Measurements from ENCODE around the gene EPN1.

Gene EPN1

DNA sequence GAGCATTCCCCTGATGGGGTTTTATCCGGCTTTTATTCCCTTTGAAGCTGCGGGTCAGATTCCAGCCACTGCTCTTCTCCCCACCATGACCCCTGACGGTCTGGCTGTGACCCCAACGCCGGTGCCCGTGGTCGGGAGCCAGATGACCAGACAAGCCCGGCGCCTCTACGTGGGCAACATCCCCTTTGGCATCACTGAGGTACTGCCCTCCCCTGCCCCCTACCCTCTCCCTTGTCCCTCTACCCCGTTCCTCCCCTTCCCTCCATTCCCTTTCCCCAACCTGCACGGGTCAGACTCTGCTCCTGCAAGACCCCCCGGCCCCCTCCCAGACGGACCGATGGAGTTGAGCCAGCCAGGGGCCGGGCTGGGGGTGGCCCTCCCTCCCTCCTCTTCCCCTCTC, 14.0 kb upstream of the EPN1 start:
- DNase-seq (ENCODE audit: low read depth) = no peak

GRCh38 chr19:55661826-55662225, 13.2 kb upstream of the EPN1 start:
- no peak for DNase-seq (ENCODE audit: low read depth)

- no peak for DNase-seq (ENCODE audit: low read depth)
Measured at GRCh38 chr19:55663846-55664536, 11.0 kb upstream of the EPN1 start.

- no peak for DNase-seq (ENCODE audit: low read depth)
Measured at GRCh38 chr19:55666343-55667005, 8.6 kb upstream of the EPN1 start.

GRCh38 chr19:55667006-55667381, 8.0 kb upstream of the EPN1 start:
- DNase-seq (ENCODE audit: low read depth) = no peak

DNA sequence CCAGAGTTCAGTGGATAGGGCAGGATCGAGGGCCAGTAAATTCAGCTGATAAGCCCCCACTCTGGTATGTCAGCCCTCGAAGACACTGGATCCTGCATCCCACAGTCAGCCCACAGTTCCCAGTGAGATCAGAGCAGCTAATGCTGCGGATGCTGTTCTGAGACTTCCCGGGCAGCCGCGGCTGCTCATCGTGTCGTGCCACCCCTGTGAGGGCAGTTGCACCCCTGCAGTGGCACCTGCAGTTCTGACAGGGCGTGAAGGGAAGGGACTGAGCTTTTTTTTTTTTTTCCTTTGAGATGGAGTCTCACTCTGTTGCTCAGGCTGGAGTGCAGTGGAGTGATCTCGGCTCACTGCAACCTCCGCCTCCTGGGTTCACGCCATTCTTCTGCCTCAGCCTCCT, 7.5 kb upstream of the EPN1 start:
- no peak for DNase-seq (ENCODE audit: low read depth)

- no peak for DNase-seq (ENCODE audit: low read depth)
Measured at GRCh38 chr19:55667958-55668357, 7.1 kb upstream of the EPN1 start.

- DNase-seq (ENCODE audit: low read depth) = no peak
Measured at GRCh38 chr19:55668603-55669348, 6.2 kb upstream of the EPN1 start.

GRCh38 chr19:55669418-55670279, 5.4 kb upstream of the EPN1 start:
- no peak for DNase-seq (ENCODE audit: low read depth)

- no peak for DNase-seq (ENCODE audit: low read depth)
Measured at GRCh38 chr19:55670280-55671053, 4.6 kb upstream of the EPN1 start.

- DNase-seq (ENCODE audit: low read depth) = no peak
Measured at GRCh38 chr19:55671054-55671378, 4.0 kb upstream of the EPN1 start.

DNA sequence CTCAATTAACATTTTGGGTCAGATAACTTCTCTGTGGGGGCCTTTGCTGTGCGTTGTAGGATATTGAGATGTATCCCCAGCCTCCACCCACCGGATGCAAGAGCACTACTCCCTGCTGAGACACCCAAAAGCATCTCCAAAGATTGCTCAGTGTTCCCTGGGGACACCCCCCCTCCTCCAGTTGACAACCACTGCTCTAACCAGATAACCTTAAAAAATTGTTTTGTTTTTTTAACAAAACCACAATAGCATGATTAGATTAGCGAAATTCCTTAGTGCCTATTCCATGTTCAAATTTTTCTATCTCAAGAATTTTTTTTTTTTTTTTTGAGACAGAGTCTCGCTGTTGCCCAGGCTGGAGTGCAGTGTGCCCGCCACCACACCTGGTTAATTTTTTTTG, 2.6 kb upstream of the EPN1 start:
- DNase-seq (ENCODE audit: low read depth) = no peak

DNA sequence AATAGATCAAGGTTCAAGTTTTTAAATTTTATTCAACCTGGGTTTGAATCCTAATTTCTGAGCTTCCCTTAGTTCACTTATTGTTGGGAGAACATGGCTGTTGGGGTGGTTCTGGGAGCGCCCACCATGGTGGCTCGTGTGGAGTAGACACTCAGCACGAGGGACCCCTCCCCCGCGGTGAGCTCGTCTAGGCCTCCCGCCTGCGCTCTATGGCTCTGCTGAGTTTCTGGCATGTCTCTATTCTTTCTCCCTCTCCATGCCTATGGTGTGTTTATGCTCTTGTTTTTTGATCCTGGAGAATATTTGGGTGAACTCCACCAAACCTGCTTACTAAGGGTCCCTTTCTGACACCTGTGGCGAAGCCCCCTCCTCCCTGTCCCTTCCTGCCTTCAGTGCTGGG, 1.6 kb upstream of the EPN1 start:
- no peak for DNase-seq (ENCODE audit: low read depth)

DNA sequence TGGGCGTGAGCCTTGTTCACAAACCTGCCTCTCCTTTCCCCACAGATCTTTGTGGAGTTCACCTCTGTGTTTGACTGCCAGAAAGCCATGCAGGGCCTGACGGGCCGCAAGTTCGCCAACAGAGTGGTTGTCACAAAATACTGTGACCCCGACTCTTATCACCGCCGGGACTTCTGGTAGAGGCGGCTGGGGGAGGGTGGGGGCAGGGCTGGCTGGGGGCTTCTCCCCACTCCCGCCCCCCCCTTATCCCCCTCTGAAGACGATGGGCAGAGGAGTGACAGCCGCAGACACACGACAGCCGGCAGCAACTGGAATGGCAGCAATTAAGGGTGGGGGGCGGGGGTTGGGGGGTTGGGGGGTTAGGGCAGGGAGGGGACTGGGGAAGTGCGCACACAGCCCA, 1.1 kb upstream of the EPN1 start:
- no peak for DNase-seq (ENCODE audit: low read depth)

GRCh38 chr19:55674459-55674840, 576 bp upstream of the EPN1 start:
- DNase-seq (ENCODE audit: low read depth) = no peak

- DNase-seq (ENCODE audit: low read depth) = no peak
Measured at GRCh38 chr19:55675661-55676354, 782 bp downstream of the EPN1 start.

DNA sequence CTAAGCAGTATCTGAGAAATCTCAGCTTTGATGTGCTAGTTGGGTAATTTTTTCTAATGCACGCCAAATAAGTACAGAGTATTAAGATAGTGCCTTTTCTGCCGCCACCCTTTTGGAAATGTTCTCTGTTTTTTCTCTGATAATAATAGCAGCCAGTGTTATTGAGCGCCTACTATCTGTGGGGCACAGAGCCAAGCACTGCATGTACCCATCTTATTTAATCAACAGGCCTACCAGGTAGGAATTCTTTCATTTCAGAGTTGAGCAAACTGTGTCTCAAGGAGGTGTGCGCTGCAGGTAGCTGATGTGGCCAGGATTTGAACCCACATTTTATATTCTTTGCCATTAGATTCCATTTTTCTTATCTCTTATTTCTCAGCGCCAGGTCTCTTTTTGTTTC, 1.4 kb downstream of the EPN1 start:
- DNase-seq (ENCODE audit: low read depth) = no peak

GRCh38 chr19:55676889-55677505, 2.0 kb downstream of the EPN1 start:
- no peak for DNase-seq (ENCODE audit: low read depth)

DNA sequence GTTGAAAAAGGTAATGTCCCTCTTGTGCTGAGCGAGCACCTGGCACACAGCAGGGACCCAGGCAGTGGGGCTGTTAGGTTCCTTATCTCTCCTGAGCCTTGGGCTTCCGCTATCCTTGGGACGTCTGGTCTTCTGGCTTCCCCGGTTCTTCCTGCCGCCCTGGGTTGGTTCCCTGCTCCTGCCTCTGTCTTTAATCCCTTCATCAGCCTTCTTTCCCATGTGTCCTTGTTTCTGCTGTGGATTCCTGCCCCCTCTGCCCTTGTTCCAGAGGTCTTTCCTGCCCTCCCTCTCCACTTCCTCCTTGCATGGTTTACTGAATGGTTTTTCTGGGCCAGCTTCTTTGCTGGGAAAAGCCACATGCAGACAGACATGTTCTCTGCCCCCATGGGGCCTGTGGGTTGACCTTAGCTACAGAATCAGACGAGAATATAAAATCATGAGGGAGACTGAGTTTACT, 2.6 kb downstream of the EPN1 start:
- no peak for DNase-seq (ENCODE audit: low read depth)

DNA sequence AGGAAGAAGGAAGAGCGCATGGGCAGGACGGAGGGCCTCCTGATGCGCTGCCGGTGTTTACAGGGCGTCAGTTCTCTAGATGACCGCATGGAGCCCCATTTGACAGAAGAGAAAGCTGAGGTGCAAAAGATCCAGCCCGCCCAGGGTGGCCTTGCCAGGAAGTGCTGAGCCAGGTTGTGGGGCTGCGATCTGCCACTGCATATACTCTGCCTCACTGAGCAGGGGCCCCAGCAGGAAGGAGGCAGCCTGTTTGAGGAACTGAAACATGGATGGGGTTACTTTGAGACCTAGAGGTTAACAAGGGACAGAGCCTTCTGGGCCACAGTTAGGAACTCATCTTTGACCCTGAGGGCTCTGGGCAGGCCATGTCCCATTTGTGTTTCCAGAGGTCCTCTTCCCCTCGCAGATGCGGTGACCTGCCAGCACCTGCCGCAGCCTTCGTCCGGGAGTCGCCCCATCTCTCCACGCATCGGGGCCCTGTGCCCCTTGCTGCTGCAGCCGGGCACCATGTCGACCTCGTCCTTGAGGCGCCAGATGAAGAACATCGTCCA, 3.2 kb downstream of the EPN1 start:
- DNase-seq (ENCODE audit: low read depth) = no peak
